HG03469 (cell line): ENCODE measurements around the gene GABRQ.
A peak's percentile ranks its signal among the peaks of the same experiment; 100 is the strongest.
"Not testable (repeated sequence)": the region's sequence is repeated elsewhere in the genome, so short reads cannot be mapped to it uniquely, and the experiment has no call there.

Source experiments
- ATAC-seq: cut with Tn5 transposase; IDR thresholded peaks from one replicate; pipeline ENCODE4 v1.9.1; 2021; ENCODE audit warnings: mild to moderate bottlenecking, moderate library complexity, moderate number of reproducible peaks; ENCODE audit not compliant: unreplicated experiment

GABRQ gene

GRCh38 chrX:152656890-152657289 is 19.2 kb downstream of the GABRQ start:
- ATAC-seq = no peak

- ATAC-seq = no peak
These were observed 20.6 kb downstream of the GABRQ start for GRCh38 chrX:152658302-152658701.

GRCh38 chrX:152663086-152663485 is 25.4 kb downstream of the GABRQ start:
- ATAC-seq = no peak

DNA sequence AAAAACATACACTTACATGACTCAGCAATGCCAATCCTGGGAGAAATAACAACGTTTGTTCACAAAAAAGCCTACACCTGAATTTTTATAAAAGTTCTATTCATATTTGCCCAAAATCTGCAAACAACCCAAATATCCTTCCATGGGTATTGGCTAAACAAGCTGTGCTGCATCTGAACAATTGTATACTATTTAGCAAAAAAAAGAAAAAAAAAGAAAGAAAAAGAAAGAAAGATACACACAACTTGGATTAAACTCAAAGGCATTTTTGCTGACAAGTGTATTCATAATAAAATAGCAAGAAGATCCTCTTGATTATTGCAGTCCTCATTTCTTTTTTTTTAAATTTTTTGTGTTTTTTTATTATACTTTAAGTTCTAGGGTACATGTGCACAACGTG is 36.4 kb downstream of the GABRQ start:
- no peak for ATAC-seq

DNA sequence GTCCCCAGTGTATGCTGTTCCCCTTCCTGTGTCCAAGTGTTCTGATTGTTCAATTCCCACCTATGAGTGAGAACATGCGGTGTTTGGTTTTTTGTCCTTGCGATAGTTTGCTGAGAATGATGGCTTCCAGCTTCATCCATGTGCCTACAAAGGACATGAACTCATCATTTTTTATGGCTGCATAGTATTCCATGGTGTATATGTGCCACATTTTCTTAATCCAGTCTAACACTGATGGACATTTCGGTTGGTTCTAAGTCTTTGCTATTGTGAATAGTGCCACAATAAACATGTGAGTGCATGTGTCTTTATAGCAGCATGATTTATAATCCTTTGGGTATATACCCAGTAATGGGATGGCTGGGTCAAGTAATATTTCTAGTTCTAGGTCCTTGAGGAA is 37.0 kb downstream of the GABRQ start:
- ATAC-seq = not testable (repeated sequence)

- peak; percentile 65 for ATAC-seq
These were observed 43.3 kb downstream of the GABRQ start for GRCh38 chrX:152681012-152681411.

- not testable (repeated sequence) for ATAC-seq
These were observed 60.5 kb downstream of the GABRQ start, which contains the start of gene MAGEA3 for GRCh38 chrX:152697952-152698931. MAGEA3 (plus strand) TSS chrX:152698794; CDS start chrX:152700833, 2,039 bp downstream.

DNA sequence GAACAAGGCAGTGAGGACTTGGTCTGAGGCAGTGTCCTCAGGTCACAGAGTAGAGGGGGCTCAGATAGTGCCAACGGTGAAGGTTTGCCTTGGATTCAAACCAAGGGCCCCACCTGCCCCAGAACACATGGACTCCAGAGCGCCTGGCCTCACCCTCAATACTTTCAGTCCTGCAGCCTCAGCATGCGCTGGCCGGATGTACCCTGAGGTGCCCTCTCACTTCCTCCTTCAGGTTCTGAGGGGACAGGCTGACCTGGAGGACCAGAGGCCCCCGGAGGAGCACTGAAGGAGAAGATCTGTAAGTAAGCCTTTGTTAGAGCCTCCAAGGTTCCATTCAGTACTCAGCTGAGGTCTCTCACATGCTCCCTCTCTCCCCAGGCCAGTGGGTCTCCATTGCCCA is 62.7 kb downstream of the GABRQ start:
- ATAC-seq = not testable (repeated sequence)

DNA sequence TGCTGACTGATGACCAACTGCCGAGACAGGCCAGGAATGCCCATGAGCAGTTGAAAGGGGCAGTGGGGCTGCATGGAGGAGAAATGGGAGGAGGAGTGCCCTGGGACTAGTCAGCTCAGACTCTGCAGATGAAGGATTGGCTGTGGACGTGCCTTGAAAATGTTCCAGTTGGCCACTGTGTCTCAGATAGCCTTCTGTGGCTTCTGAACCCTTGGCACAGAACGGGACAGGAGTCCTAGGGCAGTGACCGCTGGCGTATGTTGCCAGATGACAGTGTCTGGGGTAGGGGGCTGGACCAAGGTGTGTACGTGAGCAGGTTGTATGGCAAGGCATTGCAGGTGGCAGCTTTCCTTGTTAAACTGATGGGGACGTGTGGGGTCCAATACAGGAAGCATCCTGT is 68.8 kb downstream of the GABRQ start:
- not testable (repeated sequence) for ATAC-seq
